ENCODE results near the gene FNDC7. TPM values are rescaled to one million over a fixed set of nuclear protein-coding genes. Genes with fewer than 3 reads are reported as not detected.

Gene FNDC7
- total and polyA plus RNA-seq, 9 of the 15 experiments (the other 6 are each of a cell fraction or from before 2014, with no cell fraction given) = not detected

- no peak for TF ChIP-seq MTA1 (IDR thresholded peaks at IDR 0.05; ENCODE audit: borderline replicate concordance)
- TF ChIP-seq, protein P1, sequence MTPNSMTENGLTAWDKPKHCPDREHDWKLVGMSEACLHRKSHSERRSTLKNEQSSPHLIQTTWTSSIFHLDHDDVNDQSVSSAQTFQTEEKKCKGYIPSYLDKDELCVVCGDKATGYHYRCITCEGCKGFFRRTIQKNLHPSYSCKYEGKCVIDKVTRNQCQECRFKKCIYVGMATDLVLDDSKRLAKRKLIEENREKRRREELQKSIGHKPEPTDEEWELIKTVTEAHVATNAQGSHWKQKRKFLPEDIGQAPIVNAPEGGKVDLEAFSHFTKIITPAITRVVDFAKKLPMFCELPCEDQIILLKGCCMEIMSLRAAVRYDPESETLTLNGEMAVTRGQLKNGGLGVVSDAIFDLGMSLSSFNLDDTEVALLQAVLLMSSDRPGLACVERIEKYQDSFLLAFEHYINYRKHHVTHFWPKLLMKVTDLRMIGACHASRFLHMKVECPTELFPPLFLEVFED (CRISPR knock-in tag; conservative IDR thresholded peaks at IDR 0.05) = no peak
- TF ChIP-seq ZKSCAN3 (CRISPR knock-in tag; IDR thresholded peaks at IDR 0.05) = no peak
- TF ChIP-seq, protein P2, sequence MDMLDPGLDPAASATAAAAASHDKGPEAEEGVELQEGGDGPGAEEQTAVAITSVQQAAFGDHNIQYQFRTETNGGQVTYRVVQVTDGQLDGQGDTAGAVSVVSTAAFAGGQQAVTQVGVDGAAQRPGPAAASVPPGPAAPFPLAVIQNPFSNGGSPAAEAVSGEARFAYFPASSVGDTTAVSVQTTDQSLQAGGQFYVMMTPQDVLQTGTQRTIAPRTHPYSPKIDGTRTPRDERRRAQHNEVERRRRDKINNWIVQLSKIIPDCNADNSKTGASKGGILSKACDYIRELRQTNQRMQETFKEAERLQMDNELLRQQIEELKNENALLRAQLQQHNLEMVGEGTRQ (CRISPR knock-in tag; IDR thresholded peaks at IDR 0.05) = no peak
- TF ChIP-seq KDM2B (CRISPR knock-in tag; IDR thresholded peaks at IDR 0.05) = no peak
- TF ChIP-seq, protein P3, sequence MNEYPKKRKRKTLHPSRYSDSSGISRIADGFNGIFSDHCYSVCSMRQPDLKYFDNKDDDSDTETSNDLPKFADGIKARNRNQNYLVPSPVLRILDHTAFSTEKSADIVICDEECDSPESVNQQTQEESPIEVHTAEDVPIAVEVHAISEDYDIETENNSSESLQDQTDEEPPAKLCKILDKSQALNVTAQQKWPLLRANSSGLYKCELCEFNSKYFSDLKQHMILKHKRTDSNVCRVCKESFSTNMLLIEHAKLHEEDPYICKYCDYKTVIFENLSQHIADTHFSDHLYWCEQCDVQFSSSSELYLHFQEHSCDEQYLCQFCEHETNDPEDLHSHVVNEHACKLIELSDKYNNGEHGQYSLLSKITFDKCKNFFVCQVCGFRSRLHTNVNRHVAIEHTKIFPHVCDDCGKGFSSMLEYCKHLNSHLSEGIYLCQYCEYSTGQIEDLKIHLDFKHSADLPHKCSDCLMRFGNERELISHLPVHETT (CRISPR knock-in tag; conservative IDR thresholded peaks at IDR 0.05 in 1 of 2, IDR thresholded peaks at IDR 0.05 in 1 of 2) = no peak
- TF ChIP-seq ZBTB40 (IDR thresholded peaks at IDR 0.05) = peak; percentile 63
- TF ChIP-seq ZBTB40 (CRISPR knock-in tag; IDR thresholded peaks at IDR 0.05) = no peak
- TF ChIP-seq MBD2 (IDR thresholded peaks at IDR 0.05; ENCODE audit: borderline replicate concordance, low read depth) = no peak
- no peak for TF ChIP-seq SRSF1 (IDR thresholded peaks at IDR 0.05; ENCODE audit: low read depth, low read length)
- TF ChIP-seq CHD2 (IDR thresholded peaks at IDR 0.05; ENCODE audit: low read depth, low read length) = no peak
- no peak for TF ChIP-seq ESRRB (CRISPR knock-in tag; IDR thresholded peaks at IDR 0.05; ENCODE audit: borderline replicate concordance)
Observed at GRCh38 chr1:108747171-108747850, 34.6 kb downstream of the FNDC7 start (continued).
